Esophagus muscularis mucosa (tissue), 4 donors: ENCODE data around the gene GET3. TPM values are rescaled to one million over a fixed set of nuclear protein-coding genes. Genes with fewer than 3 reads are reported as not detected.
A peak's percentile ranks its signal among the peaks of the same experiment; 100 is the strongest.

Experiments used
- DNase-seq: peaks from one replicate; pipeline ENCODE4 v3.0.0-alpha.2; 2017; ENCODE audit errors: extremely low spot score
- H3K27ac ChIP-seq, 4 donors: fragments of 200-600 bp; sonication (generic); replicated peaks in 1 of 4; 1 replicate in 3 of 4; 2 replicates in 1 of 4; pipeline ENCODE4 v1.5.1; 2016 to 2019; ENCODE audit warnings: mild to moderate bottlenecking in 1 of 4
- H3K27me3 ChIP-seq, 4 donors: fragments of 200-600 bp; sonication (generic); one replicate each; pipeline versions ENCODE4 v1.5.1 to v1.6.0; 2016 to 2019
- H3K36me3 ChIP-seq, 4 donors: fragments of 200-600 bp; sonication (generic); one replicate each; pipeline ENCODE4 v1.5.1; 2016 to 2019
- H3K4me1 ChIP-seq, 4 donors: fragments of 200-600 bp; sonication (generic); one replicate each; pipeline ENCODE4 v1.5.1; 2016 to 2019
- H3K4me3 ChIP-seq, 4 donors: fragments of 200-600 bp; sonication (generic); 1 replicate in 2 of 4; 2 replicates in 2 of 4; pipeline ENCODE4 v1.5.1; 2016 to 2019; ENCODE audit warnings: mild to moderate bottlenecking in 4 of 4, moderate library complexity in 1 of 4
- H3K9me3 ChIP-seq, 4 donors: fragments of 200-600 bp; sonication (generic); 1 replicate in 3 of 4; 2 replicates in 1 of 4; pipeline ENCODE4 v1.5.1; 2016 to 2019
- EP300 ChIP-seq: sonication (generic); formaldehyde crosslinking; IDR thresholded peaks from one replicate; pipeline ENCODE4 v1.6.1; 2017; ENCODE audit warnings: antibody characterized with exemption
- POLR2A ChIP-seq: fragments of 450-650 bp; IDR thresholded peaks from one replicate; pipeline ENCODE4 v1.6.1; 2017; ENCODE audit warnings: antibody characterized with exemption, moderate library complexity, mild to moderate bottlenecking, low read depth
- POLR2AphosphoS5 ChIP-seq, 2 donors: sonication (generic); formaldehyde crosslinking; IDR thresholded peaks; one replicate each; pipeline ENCODE4 v1.6.1; 2017; ENCODE audit warnings: antibody characterized with exemption in 2 of 2
- WGBS: methylation state at CpG from one replicate; pipeline ENCODE4 v1.1.5; 2018; 5-methylcytosine and 5-hydroxymethylcytosine counted together
- intact Hi-C: fragments of 100-400 bp; cut with DNase I; formaldehyde crosslinking; loops from one replicate; pipeline ENCODE4 v1.15.1; 2023
- total RNA-seq, 4 donors: library from RNA; depleted of rRNA; stranded (reverse); fragments of >200 nt; gene quantifications; one replicate each; pipeline versions ENCODE4 v1.1.0 to v1.2.1, GENCODE V29; 2016
- TF ChIP-seq, protein P1 (sequence below), 3 experiments: fragments of 200-600 bp in 2 of 3; fragments of 450-650 bp in 1 of 3; sonication (generic) in 2 of 3; IDR thresholded peaks; one replicate each; pipeline ENCODE4 v1.5.1; 2017 to 2019; ENCODE audit warnings: antibody characterized with exemption in 3 of 3, mild to moderate bottlenecking in 2 of 3, moderate library complexity in 1 of 3

The GET3 gene
- total RNA-seq, 4 donors from 2014 or later = 46.9 to 63.5 (median 51.3) TPM

DNA sequence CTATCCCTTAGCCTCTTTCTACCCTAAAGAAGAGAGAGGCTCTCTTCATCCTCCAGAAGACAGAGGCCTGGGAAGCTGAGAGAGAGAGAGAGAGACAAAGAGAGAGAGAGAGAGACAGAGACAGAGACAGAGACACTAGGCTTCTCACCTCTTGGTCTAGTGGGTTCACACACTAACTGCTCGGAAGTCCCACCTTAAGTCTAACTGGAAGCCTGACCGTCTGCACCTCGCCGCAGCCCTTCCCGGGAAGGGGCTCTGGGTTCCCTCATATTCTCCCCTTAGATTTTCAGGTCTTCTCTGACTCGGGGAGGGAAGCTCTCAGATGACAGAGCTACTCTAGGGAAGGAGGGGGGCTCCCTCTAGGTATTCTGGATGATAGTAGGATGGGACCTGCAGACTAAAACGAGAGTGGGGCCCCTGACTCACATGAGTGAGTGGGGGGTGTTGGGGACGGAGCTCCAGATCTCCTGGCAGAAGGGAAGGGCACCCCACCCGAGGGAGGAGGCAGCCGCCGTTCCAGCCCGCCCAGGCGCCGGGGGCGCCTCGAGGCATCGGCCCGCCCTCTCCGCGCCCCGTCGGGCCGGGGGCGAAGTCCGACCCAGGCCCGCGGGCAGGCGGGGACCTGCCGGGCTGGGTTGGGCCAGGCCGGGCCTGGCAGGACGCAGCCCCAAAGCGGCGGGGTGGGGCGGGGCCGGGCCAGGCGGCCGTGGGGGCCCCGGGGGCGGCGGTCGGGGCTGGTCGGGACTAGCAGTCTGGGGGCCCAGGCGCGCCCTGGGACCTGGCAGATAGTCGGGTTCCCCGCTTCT lies 52.0 kb downstream of the GET3 start:
- Histone ChIP-seq H3K9me3 (peaks cover 0 to 3% (median 0%) of the 10 kb centered on the region in 4 donors), H3K4me1 (peaks cover 41 to 69% (median 64%) of the 10 kb centered on the region in 4 donors), H3K27ac (peak overlapping the region; percentile 97 to 99 (median 99)), H3K36me3 (peaks cover 0 to 10% (median 0%) of the 10 kb centered on the region in 4 donors), H3K27me3 (no peaks in the 10 kb centered on the region), H3K4me3 (peak overlapping the region; percentile 87 to 97 (median 90))
- DNase-seq = no peak
- no peak for TF ChIP-seq POLR2AphosphoS5 (IDR thresholded peaks at IDR 0.05)
- no peak for TF ChIP-seq POLR2A
- TF ChIP-seq EP300 = no peak
- TF ChIP-seq, protein P1, sequence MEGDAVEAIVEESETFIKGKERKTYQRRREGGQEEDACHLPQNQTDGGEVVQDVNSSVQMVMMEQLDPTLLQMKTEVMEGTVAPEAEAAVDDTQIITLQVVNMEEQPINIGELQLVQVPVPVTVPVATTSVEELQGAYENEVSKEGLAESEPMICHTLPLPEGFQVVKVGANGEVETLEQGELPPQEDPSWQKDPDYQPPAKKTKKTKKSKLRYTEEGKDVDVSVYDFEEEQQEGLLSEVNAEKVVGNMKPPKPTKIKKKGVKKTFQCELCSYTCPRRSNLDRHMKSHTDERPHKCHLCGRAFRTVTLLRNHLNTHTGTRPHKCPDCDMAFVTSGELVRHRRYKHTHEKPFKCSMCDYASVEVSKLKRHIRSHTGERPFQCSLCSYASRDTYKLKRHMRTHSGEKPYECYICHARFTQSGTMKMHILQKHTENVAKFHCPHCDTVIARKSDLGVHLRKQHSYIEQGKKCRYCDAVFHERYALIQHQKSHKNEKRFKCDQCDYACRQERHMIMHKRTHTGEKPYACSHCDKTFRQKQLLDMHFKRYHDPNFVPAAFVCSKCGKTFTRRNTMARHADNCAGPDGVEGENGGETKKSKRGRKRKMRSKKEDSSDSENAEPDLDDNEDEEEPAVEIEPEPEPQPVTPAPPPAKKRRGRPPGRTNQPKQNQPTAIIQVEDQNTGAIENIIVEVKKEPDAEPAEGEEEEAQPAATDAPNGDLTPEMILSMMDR (IDR thresholded peaks at IDR 0.05) = no peak
- intact Hi-C loops = no loop called here
- WGBS = 0% methylated on average over 9 of the region's 46 CpGs

DNA sequence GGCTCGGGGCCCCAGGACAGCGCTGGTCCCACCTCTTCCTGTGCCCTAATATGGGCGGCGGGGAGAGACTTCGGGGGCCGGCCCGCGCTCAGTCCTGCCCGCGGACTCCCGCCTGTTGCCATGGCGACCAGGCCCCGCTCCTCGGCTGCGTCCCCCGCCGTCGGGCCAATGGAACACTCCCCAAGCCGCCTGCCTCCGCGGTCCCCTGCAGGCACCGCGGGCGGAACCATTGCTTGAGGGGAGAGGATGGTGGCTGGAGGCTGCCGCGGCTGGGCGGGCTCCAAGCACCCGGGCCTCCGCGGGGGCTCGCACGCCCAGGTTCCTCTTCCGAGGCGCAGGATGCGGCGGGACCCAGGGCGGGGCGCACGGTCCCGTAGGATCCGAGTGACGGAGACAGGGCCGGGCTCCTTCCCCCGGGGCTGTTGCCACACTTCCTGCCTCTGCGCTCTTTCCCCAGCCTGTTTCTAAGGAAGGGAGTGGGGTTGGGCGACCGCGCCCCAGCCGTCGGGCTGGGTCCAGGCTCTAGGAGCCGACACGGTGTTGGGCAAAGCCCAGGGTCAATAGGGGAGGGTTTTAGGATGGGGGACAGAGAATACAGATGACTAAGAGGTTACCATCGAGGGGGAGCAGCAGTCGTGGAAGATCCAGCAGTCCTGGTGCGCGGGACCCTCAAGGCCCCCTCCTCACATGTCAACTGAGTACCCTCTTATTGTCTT lies 52.8 kb downstream of the GET3 start:
- no peaks in the 10 kb centered on the region for H3K27me3 ChIP-seq
- H3K27ac ChIP-seq = peak overlapping the region; percentile 97 to 99 (median 99)
- peak overlapping the region; percentile 87 to 97 (median 90) for H3K4me3 ChIP-seq
- TF ChIP-seq EP300 (no peak), POLR2AphosphoS5 (IDR thresholded peaks at IDR 0.05) (peak in 1 of 2 donors; percentile 97), POLR2A (peak; percentile 91)
- intact Hi-C loops = no loop called here
- peaks cover 0 to 10% (median 0%) of the 10 kb centered on the region in 4 donors for H3K36me3 ChIP-seq
- peaks cover 40 to 68% (median 66%) of the 10 kb centered on the region in 4 donors for H3K4me1 ChIP-seq
- H3K9me3 ChIP-seq = peaks cover 0 to 3% (median 0%) of the 10 kb centered on the region in 4 donors
- WGBS = 2% methylated on average over 17 of the region's 56 CpGs
- DNase-seq = peak; percentile 99

DNA sequence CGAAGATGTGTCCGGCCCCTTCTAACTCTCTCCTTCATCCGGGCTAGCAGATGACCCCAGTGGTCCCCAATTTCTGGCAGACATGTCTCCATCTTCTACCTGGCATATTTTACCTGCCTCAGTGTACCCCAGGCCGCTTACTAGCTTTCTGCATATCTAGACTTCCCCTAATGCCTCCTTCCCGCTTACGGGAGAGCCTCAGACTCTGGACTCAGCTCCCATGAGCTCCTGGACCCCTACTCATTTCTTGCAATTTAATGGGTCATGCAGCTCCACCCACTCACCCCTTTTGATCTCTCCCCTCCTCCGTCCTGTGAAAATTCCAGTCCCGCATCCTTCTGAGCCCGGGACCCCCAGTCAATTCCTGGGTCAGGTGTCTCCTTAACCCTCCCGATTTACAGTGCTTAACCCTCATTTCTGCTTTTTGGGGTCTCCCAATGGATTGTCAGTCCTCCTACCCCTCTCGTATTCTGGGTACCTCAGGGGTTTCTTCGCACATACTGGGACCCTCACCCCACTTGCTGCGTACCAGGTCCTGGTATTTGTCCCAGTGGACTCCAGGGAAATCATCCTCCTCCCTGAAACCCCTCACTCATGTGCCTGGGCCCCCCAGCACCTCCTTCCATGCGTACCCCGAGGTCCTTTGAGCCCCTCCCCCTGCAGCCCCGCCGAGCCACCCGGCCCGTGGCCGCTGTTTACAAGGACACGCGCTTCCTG lies 53.5 kb downstream of the GET3 start:
- H3K4me1 ChIP-seq = peaks cover 42 to 64% (median 62%) of the 10 kb centered on the region in 4 donors
- no peaks in the 10 kb centered on the region for H3K27me3 ChIP-seq
- H3K36me3 ChIP-seq = peaks cover 0 to 10% (median 0%) of the 10 kb centered on the region in 4 donors
- WGBS = 1% methylated on average over 22 of the region's 22 CpGs
- intact Hi-C loops = no loop called here
- H3K9me3 ChIP-seq = peaks cover 0 to 3% (median 0%) of the 10 kb centered on the region in 4 donors
- TF ChIP-seq POLR2A (no peak), EP300 (peak; percentile 98)
- DNase-seq = no peak
- peak overlapping the region; percentile 87 to 97 (median 90) for H3K4me3 ChIP-seq
- H3K27ac ChIP-seq = peak overlapping the region; percentile 97 to 99 (median 99)

DNA sequence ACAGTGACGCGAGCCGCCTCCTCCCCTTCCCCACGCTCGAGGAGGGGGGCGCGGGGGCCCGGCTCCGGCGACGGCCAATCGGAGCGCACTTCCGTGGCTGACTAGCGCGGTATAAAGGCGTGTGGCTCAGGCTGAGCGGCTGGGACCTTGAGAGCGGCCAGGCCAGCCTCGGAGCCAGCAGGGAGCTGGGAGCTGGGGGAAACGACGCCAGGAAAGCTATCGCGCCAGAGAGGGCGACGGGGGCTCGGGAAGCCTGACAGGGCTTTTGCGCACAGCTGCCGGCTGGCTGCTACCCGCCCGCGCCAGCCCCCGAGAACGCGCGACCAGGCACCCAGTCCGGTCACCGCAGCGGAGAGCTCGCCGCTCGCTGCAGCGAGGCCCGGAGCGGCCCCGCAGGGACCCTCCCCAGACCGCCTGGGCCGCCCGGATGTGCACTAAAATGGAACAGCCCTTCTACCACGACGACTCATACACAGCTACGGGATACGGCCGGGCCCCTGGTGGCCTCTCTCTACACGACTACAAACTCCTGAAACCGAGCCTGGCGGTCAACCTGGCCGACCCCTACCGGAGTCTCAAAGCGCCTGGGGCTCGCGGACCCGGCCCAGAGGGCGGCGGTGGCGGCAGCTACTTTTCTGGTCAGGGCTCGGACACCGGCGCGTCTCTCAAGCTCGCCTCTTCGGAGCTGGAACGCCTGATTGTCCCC lies 54.2 kb downstream of the GET3 start, which contains the start of gene JUNB:
Gene JUNB, plus strand, starts transcription at position 142 of the 706 bp plus-strand sequence. Its CDS starts 286 bp downstream, at position 428.
- Histone ChIP-seq H3K27me3 (no peaks in the 10 kb centered on the region), H3K36me3 (peaks cover 0 to 10% (median 0%) of the 10 kb centered on the region in 4 donors), H3K27ac (peak within 1 kb of the TSS; percentile 97 to 99 (median 99)), H3K4me1 (peaks cover 46 to 64% (median 62%) of the 10 kb centered on the region in 4 donors), H3K9me3 (peaks cover 0 to 3% (median 0%) of the 10 kb centered on the region in 4 donors), H3K4me3 (peak within 1 kb of the TSS; percentile 87 to 97 (median 90))
- DNase-seq = peak; percentile 99
- TF ChIP-seq POLR2A (peak; percentile 100), POLR2AphosphoS5 (IDR thresholded peaks at IDR 0.05) (peak in 1 of 2 donors; percentile 100), EP300 (no peak)
- TF ChIP-seq, protein P1 (IDR thresholded peaks at IDR 0.05) = no peak
- WGBS = 0% methylated on average over 4 of the region's 73 CpGs
- intact Hi-C loops = no loop called here
